Measurements from ENCODE around the gene MCF2L2. TPM values are rescaled to one million over a fixed set of nuclear protein-coding genes. Genes with fewer than 3 reads are reported as not detected.

The MCF2L2 gene
- total RNA-seq, 3 donors from 2014 or later = 0.84 to 2.7 (median 1.1) TPM

GRCh38 chr3:183317886-183318865 lies 110.2 kb downstream of the MCF2L2 start:
- DNase-seq = no peak
- intact Hi-C loops (cut with DNase I, micrococcal nuclease) = no loop called here
- H3K9me3 ChIP-seq = no peaks in the 10 kb centered on the region
- H3K4me1 ChIP-seq (ENCODE audit: low read depth) = no peaks in the 10 kb centered on the region
- no peak overlapping the region for H3K4me3 ChIP-seq
- TF ChIP-seq, protein P1, sequence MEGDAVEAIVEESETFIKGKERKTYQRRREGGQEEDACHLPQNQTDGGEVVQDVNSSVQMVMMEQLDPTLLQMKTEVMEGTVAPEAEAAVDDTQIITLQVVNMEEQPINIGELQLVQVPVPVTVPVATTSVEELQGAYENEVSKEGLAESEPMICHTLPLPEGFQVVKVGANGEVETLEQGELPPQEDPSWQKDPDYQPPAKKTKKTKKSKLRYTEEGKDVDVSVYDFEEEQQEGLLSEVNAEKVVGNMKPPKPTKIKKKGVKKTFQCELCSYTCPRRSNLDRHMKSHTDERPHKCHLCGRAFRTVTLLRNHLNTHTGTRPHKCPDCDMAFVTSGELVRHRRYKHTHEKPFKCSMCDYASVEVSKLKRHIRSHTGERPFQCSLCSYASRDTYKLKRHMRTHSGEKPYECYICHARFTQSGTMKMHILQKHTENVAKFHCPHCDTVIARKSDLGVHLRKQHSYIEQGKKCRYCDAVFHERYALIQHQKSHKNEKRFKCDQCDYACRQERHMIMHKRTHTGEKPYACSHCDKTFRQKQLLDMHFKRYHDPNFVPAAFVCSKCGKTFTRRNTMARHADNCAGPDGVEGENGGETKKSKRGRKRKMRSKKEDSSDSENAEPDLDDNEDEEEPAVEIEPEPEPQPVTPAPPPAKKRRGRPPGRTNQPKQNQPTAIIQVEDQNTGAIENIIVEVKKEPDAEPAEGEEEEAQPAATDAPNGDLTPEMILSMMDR (IDR thresholded peaks at IDR 0.05) = no peak
- no peaks in the 10 kb centered on the region for H3K36me3 ChIP-seq (ENCODE audit: low read depth)
- ATAC-seq = peak; percentile 76

DNA sequence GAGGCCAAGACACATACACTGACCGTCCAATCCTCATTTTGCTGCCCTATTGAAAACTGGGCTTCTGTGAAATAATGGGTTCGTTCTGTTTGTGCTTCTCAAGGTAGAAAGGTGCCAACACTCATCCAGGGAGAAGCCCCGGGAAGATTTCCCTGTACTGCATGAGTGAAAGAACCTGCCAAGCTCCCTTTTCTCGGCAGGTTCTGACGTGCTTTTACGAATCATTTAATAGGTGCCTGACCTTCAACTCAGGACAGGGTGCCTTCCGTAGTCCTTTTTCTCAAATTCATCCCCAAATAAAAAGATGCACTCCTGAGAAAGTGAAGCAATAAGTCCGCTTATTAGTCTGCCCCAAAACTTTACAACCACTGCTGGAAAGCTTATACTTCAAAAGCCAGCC lies 111.1 kb downstream of the MCF2L2 start:
- TF ChIP-seq, protein P1 (IDR thresholded peaks at IDR 0.05) = no peak
- Histone ChIP-seq H3K4me3 (no peak overlapping the region), H3K4me1 (ENCODE audit: low read depth) (no peaks in the 10 kb centered on the region), H3K9me3 (no peaks in the 10 kb centered on the region), H3K36me3 (ENCODE audit: low read depth) (no peaks in the 10 kb centered on the region)
- DNase-seq = no peak
- no peak for ATAC-seq
- intact Hi-C loops (cut with DNase I, micrococcal nuclease) = no loop called here

DNA sequence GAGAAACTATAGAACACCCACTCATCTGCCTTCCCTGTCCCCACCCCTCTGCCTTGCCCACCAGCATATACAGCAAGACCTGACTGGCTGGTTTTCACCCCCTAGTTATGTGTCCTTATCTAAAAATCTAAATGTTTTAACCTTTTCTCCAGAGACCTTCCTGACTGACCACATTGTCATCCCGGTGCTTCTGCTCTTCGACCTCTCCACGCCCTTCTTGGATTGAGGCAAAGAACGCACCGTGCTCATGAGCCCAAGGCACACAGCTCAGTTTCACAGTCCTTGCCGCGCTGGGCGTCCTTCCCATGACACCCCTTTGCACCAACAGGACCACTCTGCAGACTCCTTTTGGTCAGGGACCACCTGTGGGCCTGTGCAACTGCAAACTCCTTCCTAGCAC lies 112.7 kb downstream of the MCF2L2 start:
- Histone ChIP-seq H3K36me3 (ENCODE audit: low read depth) (no peaks in the 10 kb centered on the region), H3K4me3 (no peak overlapping the region), H3K4me1 (ENCODE audit: low read depth) (no peaks in the 10 kb centered on the region), H3K9me3 (no peaks in the 10 kb centered on the region)
- TF ChIP-seq, protein P1 (IDR thresholded peaks at IDR 0.05) = no peak
- ATAC-seq (peak; percentile 88), DNase-seq (peak; percentile 51 to 62 (median 57))
- intact Hi-C loops (cut with DNase I, micrococcal nuclease) = no loop called here

DNA sequence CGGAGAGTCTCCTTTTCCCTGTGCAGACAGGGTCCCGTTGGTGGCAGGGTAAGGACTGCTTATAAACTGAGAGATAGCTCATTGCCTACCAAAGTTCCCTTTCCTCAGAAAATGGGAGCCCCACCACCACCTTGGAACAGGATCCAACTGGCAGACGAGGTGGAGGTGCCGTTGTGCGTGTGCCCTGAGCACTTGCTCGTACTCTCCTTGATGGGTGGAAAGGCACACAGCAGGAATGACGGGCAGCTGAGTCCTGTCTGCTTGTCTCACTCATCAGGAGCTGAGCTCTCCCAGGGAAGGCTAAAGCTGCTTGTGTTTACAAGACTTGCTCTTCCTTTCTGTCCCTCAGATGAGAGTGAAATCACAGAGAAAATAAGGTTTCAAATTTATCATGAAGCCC lies 114.7 kb downstream of the MCF2L2 start:
- Histone ChIP-seq H3K9me3 (no peaks in the 10 kb centered on the region), H3K36me3 (ENCODE audit: low read depth) (no peaks in the 10 kb centered on the region), H3K4me1 (ENCODE audit: low read depth) (no peaks in the 10 kb centered on the region), H3K4me3 (no peak overlapping the region)
- TF ChIP-seq, protein P1 (IDR thresholded peaks at IDR 0.05) = no peak
- no peak for ATAC-seq
- intact Hi-C loops (cut with DNase I, micrococcal nuclease) = no loop called here
- DNase-seq = no peak

DNA sequence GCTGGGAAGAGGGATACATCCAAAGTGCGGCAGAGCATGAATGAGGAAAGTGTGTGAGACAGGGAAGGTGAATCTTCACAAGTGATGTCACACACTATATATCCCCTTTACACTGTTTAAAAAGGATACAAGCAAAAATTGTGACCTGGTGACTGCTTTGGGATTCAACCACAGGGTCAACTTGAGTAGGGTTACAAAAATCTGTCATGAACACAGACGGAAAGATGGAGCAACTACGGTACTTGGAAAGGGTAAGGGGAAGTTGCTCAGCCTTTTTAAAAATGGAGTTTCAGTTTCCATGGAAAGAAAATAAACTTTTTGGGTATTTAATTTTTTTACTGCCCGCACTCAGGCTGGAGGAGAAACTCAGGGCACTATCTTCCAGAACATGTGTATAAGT lies 115.1 kb downstream of the MCF2L2 start:
- ATAC-seq (no peak), DNase-seq (no peak)
- TF ChIP-seq, protein P1 (IDR thresholded peaks at IDR 0.05) = no peak
- no peaks in the 10 kb centered on the region for H3K9me3 ChIP-seq
- H3K36me3 ChIP-seq (ENCODE audit: low read depth) = no peaks in the 10 kb centered on the region
- intact Hi-C loops (cut with DNase I, micrococcal nuclease) = no loop called here
- no peaks in the 10 kb centered on the region for H3K4me1 ChIP-seq (ENCODE audit: low read depth)
- H3K4me3 ChIP-seq = no peak overlapping the region
